Activated CD4-positive, alpha-beta T cell treated with anti-CD3 and anti-CD28 coated beads, Interleukin-2, Interleukin-4, amounts not matched to agents 100 ng/mL and 50 ng/mL, durations not matched to agents 16 hours and 8 hours (primary cell): ENCODE measurements around the gene SMC5.
"Not testable (repeated sequence)": the region's sequence is repeated elsewhere in the genome, so short reads cannot be mapped to it uniquely, and the experiment has no call there.

Experiments used
- DNase-seq: peaks from one replicate; pipeline ENCODE4 v3.0.0-alpha.2; 2020; ENCODE audit warnings: low spot score

The SMC5 gene

GRCh38 chr9:70367305-70367930 is 108.6 kb downstream of the SMC5 start:
- DNase-seq = no peak

GRCh38 chr9:70374962-70375618 is 116.3 kb downstream of the SMC5 start:
- DNase-seq = no peak

GRCh38 chr9:70382046-70382708 is 123.4 kb downstream of the SMC5 start:
- no peak for DNase-seq

GRCh38 chr9:70382709-70383605 is 124.2 kb downstream of the SMC5 start:
- DNase-seq = no peak

- DNase-seq = no peak
Observed at GRCh38 chr9:70385426-70385825, 126.6 kb downstream of the SMC5 start.

- DNase-seq = no peak
Observed at GRCh38 chr9:70387663-70388062, 128.9 kb downstream of the SMC5 start.

- DNase-seq = no peak
Observed at GRCh38 chr9:70389188-70389587, 130.4 kb downstream of the SMC5 start.

GRCh38 chr9:70389621-70390266 is 131.0 kb downstream of the SMC5 start:
- no peak for DNase-seq

- no peak for DNase-seq
Observed at GRCh38 chr9:70390933-70391341, 132.2 kb downstream of the SMC5 start.

- DNase-seq = no peak
Observed at GRCh38 chr9:70392189-70392588, 133.4 kb downstream of the SMC5 start.

- DNase-seq = no peak
Observed at GRCh38 chr9:70392850-70393249, 134.1 kb downstream of the SMC5 start.

GRCh38 chr9:70395652-70396051 is 136.9 kb downstream of the SMC5 start:
- no peak for DNase-seq

- DNase-seq = peak; percentile 46
Observed at GRCh38 chr9:70398145-70398556, 139.4 kb downstream of the SMC5 start.

GRCh38 chr9:70399141-70399540 is 140.4 kb downstream of the SMC5 start:
- DNase-seq = no peak

- DNase-seq = no peak
Observed at GRCh38 chr9:70400107-70400892, 141.5 kb downstream of the SMC5 start.

GRCh38 chr9:70401241-70401640 is 142.5 kb downstream of the SMC5 start:
- DNase-seq = not testable (repeated sequence)

GRCh38 chr9:70402213-70402612 is 143.4 kb downstream of the SMC5 start:
- DNase-seq = no peak

- no peak for DNase-seq
Observed at GRCh38 chr9:70403166-70403565, 144.4 kb downstream of the SMC5 start.

- DNase-seq = no peak
Observed at GRCh38 chr9:70403618-70404025, 144.8 kb downstream of the SMC5 start.

GRCh38 chr9:70404261-70404660 is 145.5 kb downstream of the SMC5 start:
- no peak for DNase-seq
